Measurements from ENCODE around the gene HSPB1.
"Not testable (repeated sequence)": the region's sequence is repeated elsewhere in the genome, so short reads cannot be mapped to it uniquely, and the experiment has no call there.

- TF ChIP-seq EZH2 (IDR thresholded peaks at IDR 0.05; ENCODE audit: insufficient read depth, poor library complexity, severe bottlenecking); EZH2phosphoT487 (IDR thresholded peaks at IDR 0.05; ENCODE audit: insufficient read depth, low read depth): not testable (repeated sequence)
These were observed 11.6 kb upstream of the HSPB1 start for GRCh38 chr7:76290847-76291350.
